ENCODE data around the gene C6orf62. TPM values are rescaled to one million over a fixed set of nuclear protein-coding genes. Genes with fewer than 3 reads are reported as not detected.
"Not testable (repeated sequence)": the region's sequence is repeated elsewhere in the genome, so short reads cannot be mapped to it uniquely, and the experiment has no call there.

Gene C6orf62
- total RNA-seq, 1 donor from 2014 or later = 48.2 TPM

- DNase-seq (ENCODE audit: low spot score) = no peak
- intact Hi-C loops (cut with DNase I) = no loop called here
Measured at GRCh38 chr6:24744911-24745310, 26.0 kb upstream of the C6orf62 start.

DNA sequence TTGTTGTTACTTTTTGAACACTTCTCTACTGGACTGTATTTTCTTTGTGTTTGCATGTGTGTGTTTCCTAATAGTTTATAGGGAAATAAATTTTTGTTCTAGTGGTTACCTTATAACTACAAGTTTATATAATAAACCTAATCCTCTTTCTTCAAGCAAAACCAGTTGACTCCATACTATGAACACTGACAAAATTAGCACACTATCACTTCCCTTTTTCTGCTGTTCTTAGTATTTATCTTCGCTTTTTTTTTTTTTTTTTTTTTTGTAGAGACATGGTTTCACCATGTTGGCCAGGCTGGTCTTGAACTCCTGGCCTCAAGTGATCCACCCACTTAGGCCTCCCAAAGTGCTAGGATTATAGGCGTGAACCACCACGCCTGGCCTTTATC lies 25.0 kb upstream of the C6orf62 start:
- no peak for DNase-seq (ENCODE audit: low spot score)
- intact Hi-C loops (cut with DNase I) = no loop called here

- intact Hi-C loops (cut with DNase I) = no loop called here
- DNase-seq (ENCODE audit: low spot score) = no peak
Measured at GRCh38 chr6:24743265-24743943, 24.4 kb upstream of the C6orf62 start.

- DNase-seq (ENCODE audit: low spot score) = no peak
- intact Hi-C loops (cut with DNase I) = no loop called here
Measured at GRCh38 chr6:24742216-24742738, 23.3 kb upstream of the C6orf62 start.

- intact Hi-C loops (cut with DNase I) = no loop called here
- DNase-seq (ENCODE audit: low spot score) = no peak
Measured at GRCh38 chr6:24740861-24741260, 21.9 kb upstream of the C6orf62 start.

- DNase-seq (ENCODE audit: low spot score) = no peak
- intact Hi-C loops (cut with DNase I) = no loop called here
Measured at GRCh38 chr6:24738741-24739140, 19.8 kb upstream of the C6orf62 start.

GRCh38 chr6:24734710-24735109 lies 15.8 kb upstream of the C6orf62 start:
- intact Hi-C loops (cut with DNase I); DNase-seq (ENCODE audit: low spot score): not testable (repeated sequence)

- intact Hi-C loops (cut with DNase I) = no loop called here
- no peak for DNase-seq (ENCODE audit: low spot score)
Measured at GRCh38 chr6:24734166-24734565, 15.2 kb upstream of the C6orf62 start.

- DNase-seq (ENCODE audit: low spot score); intact Hi-C loops (cut with DNase I): not testable (repeated sequence)
Measured at GRCh38 chr6:24731456-24732134, 12.6 kb upstream of the C6orf62 start.

- intact Hi-C loops (cut with DNase I); DNase-seq (ENCODE audit: low spot score): not testable (repeated sequence)
Measured at GRCh38 chr6:24730653-24731052, 11.7 kb upstream of the C6orf62 start.

DNA sequence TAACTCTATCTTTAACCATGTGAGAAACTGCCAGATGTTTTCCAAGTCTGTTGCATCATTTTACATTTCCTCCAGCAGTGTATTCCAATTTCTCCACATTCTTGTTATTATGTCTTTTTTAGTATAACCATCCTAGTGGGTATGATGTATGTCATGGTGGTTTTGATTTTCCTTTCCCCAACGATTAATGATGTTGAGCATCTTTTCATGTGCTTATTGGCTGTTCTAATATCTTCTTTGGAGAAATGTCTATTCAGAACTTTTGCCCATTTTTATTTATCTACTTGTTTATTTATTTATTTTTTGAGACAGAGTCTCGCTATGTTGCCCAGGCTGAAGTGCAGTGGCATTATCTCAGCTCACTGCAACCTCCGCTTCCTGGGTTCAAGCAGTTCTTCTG lies 4.3 kb upstream of the C6orf62 start:
- DNase-seq (ENCODE audit: low spot score) = no peak
- intact Hi-C loops (cut with DNase I) = no loop called here

DNA sequence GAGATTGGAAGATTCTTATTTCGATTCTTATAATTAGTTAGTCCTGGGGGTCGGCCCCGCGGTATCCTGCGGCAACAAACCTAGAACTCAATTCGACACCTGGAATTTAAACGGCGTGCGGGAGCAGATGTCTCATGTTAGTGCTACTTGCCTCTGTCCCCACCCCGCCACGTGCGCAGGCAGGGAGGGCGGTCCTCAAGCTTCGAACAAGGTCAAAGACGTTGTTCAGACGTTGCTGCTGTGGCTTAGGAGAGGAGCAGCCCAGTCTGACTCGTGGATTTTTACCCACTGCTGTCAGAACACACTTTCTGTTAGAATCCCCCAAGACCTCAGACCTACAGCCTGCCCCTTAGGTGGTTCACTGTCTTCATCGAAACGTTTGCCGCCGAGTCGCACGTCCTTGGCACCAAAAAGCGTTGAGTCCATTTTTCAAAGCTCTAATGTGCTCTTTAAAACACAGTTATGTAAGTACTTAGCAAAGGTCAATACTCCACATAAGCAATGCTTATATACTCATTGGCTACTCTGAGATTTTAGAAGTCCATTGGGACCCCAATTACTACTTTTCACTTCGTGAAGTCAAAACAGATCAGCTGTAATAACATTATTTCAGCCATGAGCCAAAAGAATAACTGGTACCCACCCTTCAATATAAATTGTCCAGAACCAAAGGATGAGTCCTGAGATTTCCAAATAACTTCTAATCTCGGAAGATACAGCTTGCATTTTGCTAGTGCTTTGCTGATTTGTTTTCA lies 2.7 kb upstream of the C6orf62 start:
- DNase-seq (ENCODE audit: low spot score) = no peak
- intact Hi-C loops (cut with DNase I) = loop anchor here (2.0 kb wide), 2 partner anchors 53 to 55 kb away; partner anchors contain the start of genes ACOT13, GMNN and TDP2

DNA sequence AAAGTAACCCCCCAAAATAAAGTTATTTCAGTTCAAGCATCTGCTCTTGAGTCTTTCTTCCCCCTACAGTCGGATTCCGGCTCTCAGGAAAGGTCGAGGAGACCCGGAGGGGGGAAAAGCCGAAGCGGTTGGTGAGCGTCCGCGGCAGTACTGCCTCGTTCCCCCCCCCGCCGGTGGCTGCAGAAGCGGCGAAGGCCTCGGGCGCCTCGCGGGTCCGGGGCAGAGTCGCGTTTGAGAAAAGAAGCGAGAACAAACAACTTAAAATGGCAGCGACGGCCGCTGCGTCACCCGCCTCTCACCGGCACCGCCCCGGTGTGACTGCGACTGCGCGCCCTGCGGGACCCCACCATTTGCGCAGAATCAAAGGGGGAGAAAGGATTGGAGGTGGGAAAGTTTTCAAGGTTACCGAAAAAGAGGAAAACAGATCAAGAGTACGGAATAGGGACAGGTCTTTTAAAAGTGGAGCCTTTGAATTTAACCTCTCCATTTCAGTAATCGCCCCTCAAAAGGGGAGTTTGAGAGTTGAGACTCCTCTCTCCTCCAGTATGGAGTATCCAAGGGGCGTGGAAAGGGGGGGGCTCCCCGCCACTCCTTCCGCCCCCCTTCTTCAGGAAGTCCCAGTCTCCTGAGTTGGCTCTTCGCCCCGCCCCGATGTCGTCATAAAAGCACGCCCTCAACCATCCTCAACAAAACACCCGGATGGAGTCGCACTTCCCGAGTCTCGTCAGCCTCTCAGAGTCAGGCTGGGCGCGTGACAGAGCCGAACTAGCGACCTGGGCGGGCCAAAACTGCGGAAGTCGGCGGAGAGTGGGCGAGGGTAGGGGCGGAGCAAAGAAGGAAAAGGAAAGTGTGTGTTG lies 1.9 kb upstream of the C6orf62 start:
- peak; percentile 100 for DNase-seq (ENCODE audit: low spot score)
- intact Hi-C loops (cut with DNase I) = loop anchor here (2.0 kb wide), 2 partner anchors 54 kb away; partner anchors contain the start of genes ACOT13, GMNN and TDP2

- DNase-seq (ENCODE audit: low spot score) = peak; percentile 81
- intact Hi-C loops (cut with DNase I) = loop anchor here (2.0 kb wide), 2 partner anchors 53 to 55 kb away; partner anchors contain the start of genes ACOT13, GMNN and TDP2
Measured at GRCh38 chr6:24720131-24720603, 1.2 kb upstream of the C6orf62 start.

GRCh38 chr6:24718449-24719124 lies 367 bp downstream of the C6orf62 start:
- intact Hi-C loops (cut with DNase I) = no loop called here
- DNase-seq (ENCODE audit: low spot score) = no peak

- intact Hi-C loops (cut with DNase I); DNase-seq (ENCODE audit: low spot score): not testable (repeated sequence)
Measured at GRCh38 chr6:24716602-24717148, 2.3 kb downstream of the C6orf62 start.

DNA sequence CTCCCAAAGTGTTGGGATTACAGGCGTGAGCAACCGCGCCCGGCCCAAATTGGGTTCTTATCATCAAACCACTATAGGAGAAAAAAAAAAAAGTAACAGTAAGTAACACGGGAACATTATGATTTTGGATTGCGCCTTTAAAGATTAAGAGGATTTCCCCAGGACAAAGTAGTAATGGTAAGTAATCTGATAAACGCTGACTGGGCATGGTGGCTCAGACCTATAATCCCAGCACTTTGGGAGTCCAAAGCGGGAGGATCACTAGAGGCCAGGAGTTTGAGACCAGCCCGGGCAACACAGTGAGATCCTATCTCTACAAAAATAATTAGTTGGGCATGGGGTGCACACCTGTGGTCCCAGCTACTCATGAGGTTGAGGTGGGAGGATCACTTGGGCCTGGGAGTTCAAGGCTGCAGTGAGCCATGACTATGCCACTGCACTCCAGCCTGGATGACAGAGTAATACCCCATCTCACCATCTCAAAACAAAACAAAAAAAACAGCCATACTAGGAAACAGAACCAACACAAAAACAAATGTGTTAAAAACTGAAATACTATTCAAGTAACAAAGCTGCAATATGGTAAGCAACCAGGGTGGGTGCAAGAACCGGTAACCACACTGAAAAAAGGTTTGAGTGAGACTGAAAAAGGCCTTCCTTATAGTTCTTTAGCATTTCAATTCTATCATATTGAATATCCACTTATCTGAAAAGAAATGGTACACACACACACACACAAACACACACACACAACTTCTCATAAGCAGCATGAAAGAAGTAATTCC lies 8.2 kb downstream of the C6orf62 start:
- DNase-seq (ENCODE audit: low spot score) = no peak
- intact Hi-C loops (cut with DNase I) = no loop called here
